MV-4-11 (cell line): ENCODE measurements around the gene NT5C3B.
"Not testable (repeated sequence)": the region's sequence is repeated elsewhere in the genome, so short reads cannot be mapped to it uniquely, and the experiment has no call there.

Source experiments
- DNase-seq: peaks from one replicate; lab custom pipeline; 2025; lab: John Stamatoyannopoulos, UW

NT5C3B gene

GRCh38 chr17:41784207-41784744, 51.8 kb downstream of the NT5C3B start:
- peak; percentile 34 for DNase-seq

- DNase-seq, result no peak
These were observed 53.9 kb downstream of the NT5C3B start for GRCh38 chr17:41782142-41782541.

- no peak for DNase-seq
These were observed 54.5 kb downstream of the NT5C3B start for GRCh38 chr17:41781404-41782110.

DNA sequence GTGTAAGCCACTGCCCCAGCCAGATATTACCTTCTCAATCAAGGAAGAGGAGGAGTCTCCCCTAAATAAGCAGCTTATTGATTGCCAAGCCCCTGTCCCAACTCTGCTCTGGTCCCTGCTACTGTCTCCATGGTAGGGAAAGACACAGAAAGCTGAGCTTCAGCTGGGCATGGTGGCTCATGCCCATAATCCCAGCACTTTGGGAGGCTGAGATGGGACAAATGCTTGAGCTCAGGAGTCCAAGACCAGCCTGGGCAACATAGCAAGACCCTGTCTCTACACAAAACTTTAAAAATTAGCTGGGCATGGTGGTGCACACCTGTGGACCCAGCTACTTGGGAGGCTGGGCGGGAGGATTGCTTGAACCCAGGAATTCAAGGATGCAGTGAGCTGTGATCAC, 56.1 kb downstream of the NT5C3B start:
- DNase-seq, result no peak

DNA sequence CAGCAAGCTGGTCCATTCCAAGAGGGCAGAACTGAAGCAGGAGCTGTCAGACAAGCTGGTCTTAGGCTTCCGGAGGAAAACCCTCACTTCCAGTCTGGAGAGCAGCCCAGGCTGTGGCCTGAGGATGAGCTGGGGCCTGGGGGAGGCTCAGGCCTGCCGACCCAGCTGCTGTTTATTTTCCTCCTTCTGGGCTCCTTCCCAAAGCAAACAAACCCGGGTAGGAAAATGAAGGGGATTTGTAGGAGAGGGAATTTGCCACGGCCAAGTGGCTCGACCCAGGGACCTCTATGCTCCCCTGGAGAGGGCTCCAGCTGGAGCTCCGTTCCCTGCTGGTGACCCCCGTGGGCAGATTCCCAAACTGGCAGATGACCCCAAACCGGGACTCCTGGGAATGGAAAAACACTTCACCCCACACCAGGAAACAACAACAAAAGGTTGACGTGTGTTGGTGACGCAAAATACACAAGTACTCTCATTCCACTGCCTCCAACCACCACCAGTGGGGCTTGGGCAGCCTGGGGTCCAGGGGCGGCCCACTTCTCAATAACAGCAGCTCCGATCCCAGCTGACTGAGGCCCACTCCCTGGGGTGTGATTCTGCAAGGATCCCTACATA, 58.4 kb downstream of the NT5C3B start:
- no peak for DNase-seq

GRCh38 chr17:41777157-41777573, 58.9 kb downstream of the NT5C3B start:
- DNase-seq, result no peak

GRCh38 chr17:41776262-41776900, 59.7 kb downstream of the NT5C3B start:
- DNase-seq, result not testable (repeated sequence)

DNA sequence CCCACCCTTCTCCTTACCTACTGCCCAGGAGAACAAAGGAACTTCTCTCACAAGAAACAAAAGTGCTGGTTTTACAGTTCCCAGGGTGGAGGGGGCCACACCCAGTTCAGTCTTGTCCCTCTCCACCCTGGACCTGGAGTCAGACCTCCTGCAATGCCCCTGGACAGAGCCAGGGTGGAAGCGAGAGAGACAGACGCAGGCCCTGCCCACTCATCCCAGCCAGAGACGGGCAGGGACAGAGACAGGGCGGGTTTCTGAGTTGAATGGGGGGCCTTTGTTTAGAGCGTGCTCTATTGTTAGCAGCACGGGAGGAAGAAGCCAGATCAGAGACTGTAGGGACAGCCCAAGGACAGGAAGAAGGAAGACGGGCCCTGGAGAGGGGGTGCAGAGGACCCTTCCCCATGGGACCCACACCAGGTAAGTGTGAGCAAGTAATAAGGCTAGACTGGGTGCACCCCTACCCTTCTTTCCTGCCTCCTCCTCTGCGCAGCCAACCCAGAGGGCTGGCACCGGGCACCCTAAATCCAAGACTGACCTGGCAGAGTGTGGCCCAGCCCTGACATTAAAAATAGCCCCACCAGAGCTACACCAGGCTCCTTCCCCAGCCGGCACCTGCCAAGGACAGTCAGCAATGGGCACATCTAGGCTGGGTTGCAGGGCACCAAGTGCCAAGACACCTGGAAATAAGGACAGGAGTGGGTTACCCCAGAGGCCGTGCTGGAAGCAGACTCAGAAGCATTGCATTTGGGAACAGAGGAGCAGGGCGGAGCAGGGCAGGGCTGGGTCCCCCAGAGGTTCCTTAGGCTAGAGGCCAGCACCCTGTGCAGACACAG, 60.4 kb downstream of the NT5C3B start:
- DNase-seq, result no peak
